ENCODE results near the gene TMEM161A.

DNA sequence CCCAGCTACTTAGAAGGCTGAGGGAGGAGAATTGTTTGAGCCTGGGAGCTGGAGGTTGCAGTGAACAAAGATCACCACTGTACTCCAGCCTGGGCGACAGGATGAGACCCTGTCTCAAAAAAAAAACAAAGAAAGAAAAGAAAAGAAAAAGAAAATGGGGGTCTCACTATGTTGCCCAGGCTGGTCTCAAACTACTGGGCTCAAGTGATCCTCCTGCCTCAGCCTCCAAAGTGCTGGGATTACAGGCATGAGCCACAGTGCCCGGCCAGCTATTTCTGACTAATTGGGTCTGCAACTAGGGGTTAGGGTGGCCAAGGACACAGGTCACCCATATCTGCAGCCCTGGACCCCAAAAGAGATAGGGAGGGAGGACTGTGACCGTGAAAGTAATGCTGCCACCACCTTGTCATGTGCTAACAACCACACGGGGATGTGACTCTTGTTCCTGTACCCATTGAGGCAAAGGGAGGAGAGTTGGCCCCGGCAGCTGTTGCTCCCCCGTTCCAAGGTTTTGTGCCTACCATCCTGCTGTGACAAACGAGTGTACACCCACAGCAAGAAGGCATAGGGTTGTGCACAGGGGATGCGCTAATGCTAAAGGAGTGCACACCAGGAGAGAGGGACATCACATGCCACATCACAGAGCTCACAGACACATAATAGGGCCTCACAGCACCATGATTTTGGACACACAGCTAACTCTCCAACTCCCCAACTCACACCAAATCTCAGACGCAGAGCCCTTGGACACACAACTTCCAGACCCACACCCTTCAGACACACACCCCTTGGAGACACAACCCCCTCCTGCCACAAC is 31.2 kb upstream of the TMEM161A start:
- TF ChIP-seq, protein P1, sequence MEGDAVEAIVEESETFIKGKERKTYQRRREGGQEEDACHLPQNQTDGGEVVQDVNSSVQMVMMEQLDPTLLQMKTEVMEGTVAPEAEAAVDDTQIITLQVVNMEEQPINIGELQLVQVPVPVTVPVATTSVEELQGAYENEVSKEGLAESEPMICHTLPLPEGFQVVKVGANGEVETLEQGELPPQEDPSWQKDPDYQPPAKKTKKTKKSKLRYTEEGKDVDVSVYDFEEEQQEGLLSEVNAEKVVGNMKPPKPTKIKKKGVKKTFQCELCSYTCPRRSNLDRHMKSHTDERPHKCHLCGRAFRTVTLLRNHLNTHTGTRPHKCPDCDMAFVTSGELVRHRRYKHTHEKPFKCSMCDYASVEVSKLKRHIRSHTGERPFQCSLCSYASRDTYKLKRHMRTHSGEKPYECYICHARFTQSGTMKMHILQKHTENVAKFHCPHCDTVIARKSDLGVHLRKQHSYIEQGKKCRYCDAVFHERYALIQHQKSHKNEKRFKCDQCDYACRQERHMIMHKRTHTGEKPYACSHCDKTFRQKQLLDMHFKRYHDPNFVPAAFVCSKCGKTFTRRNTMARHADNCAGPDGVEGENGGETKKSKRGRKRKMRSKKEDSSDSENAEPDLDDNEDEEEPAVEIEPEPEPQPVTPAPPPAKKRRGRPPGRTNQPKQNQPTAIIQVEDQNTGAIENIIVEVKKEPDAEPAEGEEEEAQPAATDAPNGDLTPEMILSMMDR (IDR thresholded peaks at IDR 0.05): no peak
- no peak for TF ChIP-seq ZFX (IDR thresholded peaks at IDR 0.05; ENCODE audit: borderline replicate concordance)
